Brain microvascular endothelial cell (primary cell): Measurements from ENCODE around the gene DAB1.

Source experiments
- DNase-seq: peaks from one replicate; pipeline ENCODE4 v3.0.0-alpha.2; 2020
- H3K27ac ChIP-seq: fragments of 250-450 bp; sonication (Bioruptor Pico); 2 replicates; pipeline ENCODE4 v1.5.1; 2020; ENCODE audit warnings: mild to moderate bottlenecking, moderate library complexity
- H3K27me3 ChIP-seq: fragments of 250-450 bp; sonication (Bioruptor Pico); replicated peaks from 2 replicates; pipeline ENCODE4 v1.5.1; 2020; ENCODE audit warnings: mild to moderate bottlenecking
- H3K36me3 ChIP-seq: fragments of 250-450 bp; sonication (Bioruptor Pico); replicated peaks from 2 replicates; pipeline ENCODE4 v1.5.1; 2020; ENCODE audit warnings: mild to moderate bottlenecking
- H3K4me3 ChIP-seq: 2 replicates; pipeline ENCODE4 v1.5.1; 2011; ENCODE audit warnings: low read depth, mild to moderate bottlenecking, control low read depth, low read length, moderate library complexity
- in situ Hi-C: cut with HindIII; loops from 2 replicates; pipeline ENCODE4 v1.10.0; 2017; ENCODE audit warnings: low sequenced_read_pairs, low pct_ligation_motif_present
- TF ChIP-seq, protein P1 (sequence below): IDR thresholded peaks from 2 replicates; pipeline ENCODE4 v1.5.1; 2011; ENCODE audit warnings: low read depth, mild to moderate bottlenecking, moderate library complexity, low read length, control low read depth, inconsistent platforms; ENCODE audit errors: missing control alignments

The DAB1 gene

DNA sequence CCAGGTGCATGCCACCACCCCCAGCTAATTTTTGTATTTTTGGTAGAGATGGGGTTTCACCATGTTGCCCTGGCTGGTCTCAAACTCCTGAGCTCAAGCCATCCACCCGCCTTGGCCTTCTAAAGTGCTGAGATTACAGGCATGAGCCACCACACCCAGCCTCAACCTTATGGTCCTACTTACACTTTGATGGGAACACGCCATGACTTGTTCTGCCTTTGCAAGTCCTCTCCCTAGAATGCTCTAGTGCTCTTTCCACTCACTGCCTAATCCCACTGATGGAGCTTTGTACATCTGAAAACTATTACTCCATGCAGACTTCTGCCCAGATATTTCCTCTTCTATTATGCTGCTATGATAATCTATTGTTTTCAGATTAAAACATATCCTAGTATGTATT, 174.3 kb downstream of the DAB1 start:
- Histone ChIP-seq H3K4me3 (no peak overlapping the region), H3K27ac (no peak overlapping the region), H3K36me3 (no peaks in the 10 kb centered on the region), H3K27me3 (no peaks in the 10 kb centered on the region)
- no peak for DNase-seq
- TF ChIP-seq, protein P1, sequence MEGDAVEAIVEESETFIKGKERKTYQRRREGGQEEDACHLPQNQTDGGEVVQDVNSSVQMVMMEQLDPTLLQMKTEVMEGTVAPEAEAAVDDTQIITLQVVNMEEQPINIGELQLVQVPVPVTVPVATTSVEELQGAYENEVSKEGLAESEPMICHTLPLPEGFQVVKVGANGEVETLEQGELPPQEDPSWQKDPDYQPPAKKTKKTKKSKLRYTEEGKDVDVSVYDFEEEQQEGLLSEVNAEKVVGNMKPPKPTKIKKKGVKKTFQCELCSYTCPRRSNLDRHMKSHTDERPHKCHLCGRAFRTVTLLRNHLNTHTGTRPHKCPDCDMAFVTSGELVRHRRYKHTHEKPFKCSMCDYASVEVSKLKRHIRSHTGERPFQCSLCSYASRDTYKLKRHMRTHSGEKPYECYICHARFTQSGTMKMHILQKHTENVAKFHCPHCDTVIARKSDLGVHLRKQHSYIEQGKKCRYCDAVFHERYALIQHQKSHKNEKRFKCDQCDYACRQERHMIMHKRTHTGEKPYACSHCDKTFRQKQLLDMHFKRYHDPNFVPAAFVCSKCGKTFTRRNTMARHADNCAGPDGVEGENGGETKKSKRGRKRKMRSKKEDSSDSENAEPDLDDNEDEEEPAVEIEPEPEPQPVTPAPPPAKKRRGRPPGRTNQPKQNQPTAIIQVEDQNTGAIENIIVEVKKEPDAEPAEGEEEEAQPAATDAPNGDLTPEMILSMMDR = no peak
- in situ Hi-C loops = no loop called here

DNA sequence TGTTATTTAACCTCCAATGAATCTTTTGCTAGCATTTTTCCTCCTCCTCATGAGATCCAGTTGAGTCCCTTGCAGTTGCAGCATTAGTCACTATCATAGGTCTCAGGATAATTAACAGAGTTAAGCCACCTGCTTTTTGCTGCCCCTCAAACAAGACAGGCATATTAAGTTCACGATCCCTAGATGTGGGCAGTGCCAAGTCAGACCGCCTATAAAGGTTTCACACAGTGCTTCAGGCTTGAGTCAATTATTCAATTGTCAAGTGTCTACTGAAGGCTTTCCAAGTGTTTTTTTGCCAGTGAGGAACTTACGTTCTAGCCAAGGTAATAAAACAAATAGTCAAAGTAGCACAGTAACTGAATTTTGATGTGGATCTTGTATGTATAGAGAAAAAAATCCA, 175.0 kb downstream of the DAB1 start:
- in situ Hi-C loops = no loop called here
- no peaks in the 10 kb centered on the region for H3K27me3 ChIP-seq

DNA sequence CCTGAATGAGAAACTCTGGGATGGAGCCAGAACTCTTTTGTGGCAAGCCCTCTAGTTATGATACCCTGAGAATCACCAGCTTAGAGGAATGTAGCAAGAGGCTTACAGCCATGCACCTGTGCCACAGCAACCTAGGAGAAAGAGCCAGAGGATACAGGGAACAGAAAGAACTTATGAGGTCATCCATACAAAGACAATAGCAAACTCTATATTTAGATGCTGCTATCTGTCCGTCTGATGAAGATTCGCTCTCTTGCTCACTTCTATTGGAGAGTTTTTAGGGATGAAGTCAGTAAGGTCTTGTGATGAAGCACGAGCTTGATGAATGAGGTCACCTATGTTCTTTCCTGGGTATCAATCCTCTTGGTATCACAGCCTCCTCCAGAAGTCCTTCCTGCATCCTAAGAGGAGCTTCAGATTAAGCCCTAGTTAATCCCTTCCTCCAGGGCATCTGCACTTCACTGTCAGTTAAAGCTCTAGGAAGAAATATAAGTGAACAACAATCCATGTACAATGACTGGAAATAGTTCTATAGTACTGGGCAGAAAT, 185.6 kb downstream of the DAB1 start:
- no peaks in the 10 kb centered on the region for H3K27me3 ChIP-seq
- in situ Hi-C loops = no loop called here
- TF ChIP-seq, protein P1 = no peak
- H3K36me3 ChIP-seq = no peaks in the 10 kb centered on the region
- no peak overlapping the region for H3K4me3 ChIP-seq
- H3K27ac ChIP-seq = no peak overlapping the region
- DNase-seq = no peak

More for the DNA sequence above, 175.0 kb downstream of the DAB1 start:
- no peak for DNase-seq
- TF ChIP-seq, protein P1 = no peak
- H3K27ac ChIP-seq = no peak overlapping the region
- H3K4me3 ChIP-seq = no peak overlapping the region
- no peaks in the 10 kb centered on the region for H3K36me3 ChIP-seq

DNA sequence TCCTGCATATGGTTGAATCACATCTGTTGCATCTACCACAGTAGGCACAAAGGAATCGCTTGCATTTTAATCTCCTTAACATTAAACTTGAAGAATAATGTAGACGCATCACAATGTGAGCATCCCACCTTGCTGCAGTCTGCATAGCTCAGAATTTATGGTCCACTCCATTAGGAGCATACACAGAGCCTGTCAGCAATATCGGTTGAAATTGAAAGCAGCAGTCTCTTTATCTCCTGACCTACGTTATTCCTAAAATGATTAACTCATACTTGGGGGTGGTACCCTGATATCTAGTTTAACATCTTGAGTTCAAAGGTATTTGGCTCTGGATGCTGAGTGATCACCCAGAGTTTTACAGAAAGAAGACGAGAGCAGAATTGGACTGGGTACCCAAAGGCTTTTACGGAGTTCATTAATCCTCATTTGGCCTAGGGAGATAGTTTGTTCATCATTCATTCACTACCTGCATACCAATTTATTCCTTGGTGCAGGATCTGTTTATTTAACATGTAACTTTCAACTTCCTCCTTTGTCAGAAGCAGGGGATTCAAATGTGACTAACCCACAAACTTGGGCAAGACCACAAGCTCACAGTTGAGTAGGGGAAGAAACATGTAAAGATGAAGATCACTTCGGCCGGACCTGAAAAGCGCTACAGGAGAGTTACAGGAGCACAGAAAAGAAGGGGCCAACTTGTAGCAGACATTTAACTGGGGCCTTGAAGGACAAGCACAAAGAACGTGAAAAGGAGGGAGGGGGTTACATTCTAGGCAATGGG, 187.9 kb downstream of the DAB1 start:
- TF ChIP-seq, protein P1 = no peak
- in situ Hi-C loops = no loop called here
- DNase-seq = no peak
- no peak overlapping the region for H3K4me3 ChIP-seq
- H3K27ac ChIP-seq = no peak overlapping the region
- no peaks in the 10 kb centered on the region for H3K36me3 ChIP-seq
- no peaks in the 10 kb centered on the region for H3K27me3 ChIP-seq

DNA sequence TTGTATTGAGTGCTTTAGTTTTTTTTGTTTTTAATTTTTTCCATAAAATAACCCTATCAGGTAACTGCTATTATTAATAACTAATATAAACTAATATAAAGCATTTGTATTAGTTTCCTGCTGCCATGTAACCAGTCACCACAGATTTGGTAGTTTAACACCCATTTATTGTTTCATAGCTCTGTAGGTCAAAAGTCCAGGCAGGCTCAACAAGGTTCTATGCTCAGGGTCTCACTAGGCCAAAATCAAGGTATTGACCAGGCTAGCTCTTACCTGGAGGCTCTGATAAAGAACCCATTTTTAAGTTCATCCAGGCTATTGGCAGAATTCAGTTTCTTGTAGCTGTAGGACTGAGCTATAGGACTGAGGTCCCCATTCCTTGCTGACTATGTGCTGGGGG, 189.4 kb downstream of the DAB1 start:
- TF ChIP-seq, protein P1 = no peak
- Histone ChIP-seq H3K27ac (no peak overlapping the region), H3K4me3 (no peak overlapping the region), H3K27me3 (no peaks in the 10 kb centered on the region), H3K36me3 (no peaks in the 10 kb centered on the region)
- no peak for DNase-seq
- in situ Hi-C loops = no loop called here

DNA sequence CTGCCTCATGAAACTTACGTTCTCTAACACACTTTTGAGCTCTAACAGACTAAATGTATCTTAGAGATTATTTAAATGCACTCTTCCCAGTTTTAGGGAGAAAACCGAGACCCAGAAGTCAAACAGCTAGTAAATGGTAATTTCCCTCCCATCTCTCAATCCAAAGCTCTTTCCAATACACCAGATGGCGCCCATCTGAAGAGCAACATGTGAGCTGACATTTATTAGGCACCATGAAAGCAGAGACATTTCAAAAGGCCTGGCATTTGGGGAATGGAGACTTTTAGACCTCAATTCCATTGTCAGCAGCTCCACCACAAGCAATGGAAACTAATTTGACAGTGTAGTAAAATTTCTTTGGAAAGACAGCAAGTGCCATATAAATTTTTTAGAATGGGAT, 191.4 kb downstream of the DAB1 start:
- no peak overlapping the region for H3K4me3 ChIP-seq
- no peak for DNase-seq
- TF ChIP-seq, protein P1 = no peak
- no peak overlapping the region for H3K27ac ChIP-seq
- in situ Hi-C loops = no loop called here
- H3K27me3 ChIP-seq = no peaks in the 10 kb centered on the region
- no peaks in the 10 kb centered on the region for H3K36me3 ChIP-seq
